Chondrocyte (in vitro differentiated cells): ENCODE measurements around the gene CLASP1. TPM values are rescaled to one million over a fixed set of nuclear protein-coding genes. Genes with fewer than 3 reads are reported as not detected.

Experiments
- DNase-seq: peaks from one replicate; pipeline ENCODE4 v3.0.0; 2021; ENCODE audit warnings: mixed read lengths, low spot score
- H3K27ac Mint-ChIP-seq: one replicate; pipeline ENCODE4 v1.8.0; 2021; ENCODE audit warnings: mild to moderate bottlenecking, moderate library complexity, mixed read lengths; ENCODE audit not compliant: unreplicated experiment
- H3K27me3 Mint-ChIP-seq: 2 replicates; pipeline ENCODE4 v1.8.0; 2021; ENCODE audit warnings: low read depth, mixed read lengths
- H3K36me3 Mint-ChIP-seq: 2 replicates; pipeline ENCODE4 v1.8.0; 2021; ENCODE audit warnings: low read depth, mixed read lengths
- H3K4me1 Mint-ChIP-seq: 2 replicates; pipeline ENCODE4 v1.8.0; 2021; ENCODE audit warnings: low read depth, mild to moderate bottlenecking, mixed read lengths
- H3K4me3 Mint-ChIP-seq: one replicate; pipeline ENCODE4 v1.8.0; 2021; ENCODE audit warnings: mild to moderate bottlenecking, moderate library complexity, mixed read lengths; ENCODE audit not compliant: unreplicated experiment
- H3K9me3 Mint-ChIP-seq: 2 replicates; pipeline ENCODE4 v1.8.0; 2021; ENCODE audit warnings: low read depth, mixed read lengths
- total RNA-seq: library from RNA; stranded (reverse); gene quantifications from 3 replicates; pipeline ENCODE4 v1.2.1, GENCODE V29; 2021
- TF ChIP-seq, protein P1 (sequence below): fragments of 200-600 bp; sonication (generic); IDR thresholded peaks from 2 replicates; pipeline ENCODE4 v1.5.0; 2021; ENCODE audit warnings: antibody characterized with exemption, mild to moderate bottlenecking, moderate library complexity

CLASP1 gene
- total RNA-seq, 1 donor from 2014 or later = 56.0 TPM

DNA sequence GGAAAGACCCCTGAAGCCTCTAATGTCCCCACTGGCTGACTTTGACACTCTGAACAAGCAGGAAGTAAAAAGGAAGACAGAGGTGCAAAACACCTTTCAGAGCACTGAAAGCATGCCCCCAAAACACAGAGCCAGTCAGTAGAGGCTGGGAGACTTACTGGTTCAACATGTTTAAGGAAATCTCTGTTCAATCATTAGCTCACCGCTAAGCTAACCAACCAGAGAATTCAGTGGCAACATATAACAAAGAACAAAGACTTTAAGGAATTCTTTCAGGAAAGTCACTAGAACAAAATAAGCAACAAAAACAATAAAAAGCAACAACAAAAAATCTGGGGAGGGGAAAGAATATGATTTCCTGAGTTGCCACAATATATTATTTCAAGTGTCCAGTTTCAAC, 142.6 kb downstream of the CLASP1 start:
- DNase-seq = no peak
- TF ChIP-seq, protein P1, sequence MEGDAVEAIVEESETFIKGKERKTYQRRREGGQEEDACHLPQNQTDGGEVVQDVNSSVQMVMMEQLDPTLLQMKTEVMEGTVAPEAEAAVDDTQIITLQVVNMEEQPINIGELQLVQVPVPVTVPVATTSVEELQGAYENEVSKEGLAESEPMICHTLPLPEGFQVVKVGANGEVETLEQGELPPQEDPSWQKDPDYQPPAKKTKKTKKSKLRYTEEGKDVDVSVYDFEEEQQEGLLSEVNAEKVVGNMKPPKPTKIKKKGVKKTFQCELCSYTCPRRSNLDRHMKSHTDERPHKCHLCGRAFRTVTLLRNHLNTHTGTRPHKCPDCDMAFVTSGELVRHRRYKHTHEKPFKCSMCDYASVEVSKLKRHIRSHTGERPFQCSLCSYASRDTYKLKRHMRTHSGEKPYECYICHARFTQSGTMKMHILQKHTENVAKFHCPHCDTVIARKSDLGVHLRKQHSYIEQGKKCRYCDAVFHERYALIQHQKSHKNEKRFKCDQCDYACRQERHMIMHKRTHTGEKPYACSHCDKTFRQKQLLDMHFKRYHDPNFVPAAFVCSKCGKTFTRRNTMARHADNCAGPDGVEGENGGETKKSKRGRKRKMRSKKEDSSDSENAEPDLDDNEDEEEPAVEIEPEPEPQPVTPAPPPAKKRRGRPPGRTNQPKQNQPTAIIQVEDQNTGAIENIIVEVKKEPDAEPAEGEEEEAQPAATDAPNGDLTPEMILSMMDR = no peak
- no peak overlapping the region for H3K4me3 Mint-ChIP-seq
- peaks cover 3% of the 10 kb centered on the region for H3K9me3 Mint-ChIP-seq
- no peak overlapping the region for H3K27ac Mint-ChIP-seq
- peaks cover 14% of the 10 kb centered on the region for H3K36me3 Mint-ChIP-seq
- no peaks in the 10 kb centered on the region for H3K27me3 Mint-ChIP-seq
- H3K4me1 Mint-ChIP-seq = peaks cover 39% of the 10 kb centered on the region

DNA sequence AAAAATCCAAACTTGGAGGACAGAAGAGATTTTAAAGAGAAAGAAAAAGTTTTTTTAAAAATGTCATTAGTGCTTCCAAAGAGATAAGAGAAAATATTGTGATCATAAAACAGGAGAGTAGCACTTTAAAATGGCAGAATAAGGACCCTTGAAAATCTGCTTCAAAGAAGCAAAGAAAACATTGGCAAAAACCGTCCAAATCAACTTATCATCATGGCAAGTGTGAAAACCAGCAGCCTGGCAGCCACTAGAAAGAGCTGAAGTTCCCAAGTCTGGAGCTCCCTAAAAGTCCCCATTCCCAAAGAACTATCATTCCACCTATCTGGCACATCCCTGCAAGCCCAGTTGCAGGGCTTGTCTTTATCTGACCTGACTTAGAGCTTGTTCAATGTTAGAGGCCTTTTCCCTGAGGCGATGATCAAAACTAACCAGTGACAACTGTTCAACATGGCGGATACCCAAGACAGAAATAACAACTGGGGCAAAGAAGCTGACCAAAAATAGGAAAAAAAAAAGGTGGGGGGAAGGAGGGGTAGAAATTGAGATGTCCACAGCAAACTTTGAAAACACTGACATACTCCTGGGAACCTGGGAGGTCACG, 143.2 kb downstream of the CLASP1 start:
- no peak for DNase-seq
- H3K4me3 Mint-ChIP-seq = no peak overlapping the region
- peaks cover 3% of the 10 kb centered on the region for H3K9me3 Mint-ChIP-seq
- no peak overlapping the region for H3K27ac Mint-ChIP-seq
- TF ChIP-seq, protein P1 = no peak
- no peaks in the 10 kb centered on the region for H3K27me3 Mint-ChIP-seq
- peaks cover 13% of the 10 kb centered on the region for H3K36me3 Mint-ChIP-seq
- peaks cover 43% of the 10 kb centered on the region for H3K4me1 Mint-ChIP-seq

DNA sequence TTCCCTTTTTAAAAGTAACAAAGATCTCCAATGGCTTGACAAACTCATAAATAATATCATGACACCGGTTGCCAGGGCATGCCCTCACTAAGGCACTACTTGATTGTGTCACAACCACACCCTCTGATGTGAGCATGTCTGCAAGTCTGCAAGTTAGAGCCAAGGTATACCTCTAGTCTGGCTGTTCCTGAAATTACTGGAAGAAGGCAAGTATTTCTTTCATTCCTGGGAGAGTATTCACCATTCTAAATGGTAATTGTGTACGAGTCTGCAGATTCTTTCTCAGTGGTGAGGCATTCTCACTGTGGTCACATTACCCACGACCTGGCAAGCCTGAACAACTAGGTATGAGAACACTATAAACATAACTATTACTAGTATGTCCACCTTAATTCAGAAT, 144.3 kb downstream of the CLASP1 start:
- Mint-ChIP-seq H3K4me3 (no peak overlapping the region), H3K9me3 (peaks cover 4% of the 10 kb centered on the region), H3K27ac (peak overlapping the region; percentile 90), H3K4me1 (peaks cover 54% of the 10 kb centered on the region), H3K27me3 (no peaks in the 10 kb centered on the region), H3K36me3 (peaks cover 8% of the 10 kb centered on the region)
- no peak for DNase-seq
- TF ChIP-seq, protein P1 = no peak

DNA sequence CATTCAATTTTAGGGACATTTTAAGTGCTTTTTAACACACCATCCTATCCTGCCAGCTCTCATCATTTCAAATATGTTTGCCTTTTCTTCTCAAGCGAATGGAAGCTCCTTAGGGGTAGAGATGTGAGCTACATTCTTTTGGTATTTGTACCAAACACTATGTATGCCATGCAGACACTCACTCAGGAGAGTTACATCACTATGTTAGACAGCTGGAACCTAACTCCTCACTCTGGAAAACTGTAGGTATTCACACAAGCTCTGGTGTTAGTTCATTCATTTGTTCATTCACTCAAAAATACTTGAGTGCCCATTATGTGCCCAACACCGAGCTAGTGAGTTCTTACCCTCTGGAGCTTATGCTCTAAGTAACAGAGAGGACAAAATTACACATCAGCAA, 144.9 kb downstream of the CLASP1 start:
- Mint-ChIP-seq H3K9me3 (peaks cover 7% of the 10 kb centered on the region), H3K36me3 (peaks cover 12% of the 10 kb centered on the region), H3K4me3 (no peak overlapping the region), H3K27me3 (no peaks in the 10 kb centered on the region), H3K27ac (peak overlapping the region; percentile 90), H3K4me1 (peaks cover 57% of the 10 kb centered on the region)
- no peak for DNase-seq
- TF ChIP-seq, protein P1 = no peak

DNA sequence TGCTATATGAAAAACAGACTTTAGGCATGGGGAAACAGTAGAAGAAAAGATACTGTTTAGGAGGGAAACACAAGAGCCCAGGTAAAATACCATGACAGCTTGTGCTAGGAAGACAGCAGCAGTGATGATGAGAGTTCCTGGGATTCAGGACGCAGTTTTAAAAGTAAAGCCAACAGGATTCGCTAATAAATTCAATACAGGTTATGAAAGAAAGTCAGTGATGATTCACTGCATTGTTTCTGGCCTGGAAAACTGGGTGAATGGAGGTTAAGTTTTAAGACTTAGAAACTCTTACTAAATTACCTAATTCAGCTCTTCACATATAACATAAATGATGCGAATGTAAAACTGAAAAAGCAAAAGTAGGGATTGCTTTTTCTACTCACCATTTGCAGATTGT, 146.5 kb downstream of the CLASP1 start:
- Mint-ChIP-seq H3K9me3 (peaks cover 4% of the 10 kb centered on the region), H3K4me1 (peaks cover 62% of the 10 kb centered on the region), H3K36me3 (peaks cover 11% of the 10 kb centered on the region)

More for the DNA sequence above, 146.5 kb downstream of the CLASP1 start:
- DNase-seq = no peak
- TF ChIP-seq, protein P1 = no peak
- H3K27ac Mint-ChIP-seq = peak overlapping the region; percentile 92
- H3K27me3 Mint-ChIP-seq = no peaks in the 10 kb centered on the region
- no peak overlapping the region for H3K4me3 Mint-ChIP-seq
